K562 (cell line): ENCODE measurements around the gene UCHL1. TPM values are rescaled to one million over a fixed set of nuclear protein-coding genes. Genes with fewer than 3 reads are reported as not detected.

ENCODE experiments used
- ATAC-seq: fragments of 200-7000 bp; cut with Tn5 transposase; 3 replicates; pipeline ENCODE4 v1.9.1; 2020; ENCODE audit warnings: moderate library complexity
- BruUV-seq: library from RNA; stranded (reverse); fragments of 400-500 nt; replicated peaks from 2 replicates; lab custom pipeline; 2021; lab: Mats Ljungman, UMichigan
- CTCF ChIA-PET: fragments of 300-600 bp; formaldehyde crosslinking; extraction: SDS; loops from one replicate; lab custom pipeline; 2021; ENCODE audit warnings: low intra/inter-chr PET ratio; lab: Yijun Ruan, JAX
- POLR2A ChIA-PET: fragments of 300-600, 350-650 bp; sonication (Branson Sonifier 250); formaldehyde crosslinking; extraction: SDS; loops from one replicate; lab custom pipeline; 2021; ENCODE audit warnings: antibody characterized with exemption, inconsistent platforms; lab: Yijun Ruan, JAX
- DNase-seq, 4 experiments: peaks; one replicate each; pipeline versions ENCODE4 v3.0.0 to v3.0.0-alpha.2; 2011 to 2018; ENCODE audit warnings: low spot score in 3 of 4, mixed read lengths in 3 of 4; ENCODE audit errors: extremely low read depth in 1 of 4
- FAIRE-seq: peaks from 2 replicates; lab custom pipeline; 2011; peaks lifted over from hg19 to GRCh38; lab: Jason Lieb, UNC
- H2AFZ ChIP-seq: 2 replicates; pipeline ENCODE4 v1.6.0; 2011; ENCODE audit warnings: low read depth, low read length, control low read depth, inconsistent platforms
- H3K27ac ChIP-seq: fragments of 200-600 bp; 3 replicates; pipeline ENCODE4 v1.8.0; 2011; ENCODE audit warnings: low read depth, mild to moderate bottlenecking, control low read depth, inconsistent platforms, low read length, moderate library complexity, mixed read lengths; ENCODE audit errors: extremely low read depth
- H3K27me3 ChIP-seq, 2 experiments: fragments of 300-600 bp in 1 of 2; 2 replicates in 1 of 2; 3 replicates in 1 of 2; pipeline versions ENCODE4 v1.6.0 to v1.8.0; 2011; ENCODE audit warnings: inconsistent platforms in 2 of 2, low read length in 2 of 2, mild to moderate bottlenecking in 1 of 2, mixed read lengths in 1 of 2, moderate library complexity in 1 of 2; ENCODE audit not compliant: control insufficient read depth in 2 of 2, insufficient read depth in 2 of 2
- H3K36me3 ChIP-seq: fragments of 300-600 bp; 3 replicates; pipeline ENCODE4 v1.8.0; 2011; ENCODE audit warnings: mild to moderate bottlenecking, low read length, inconsistent platforms; ENCODE audit not compliant: control insufficient read depth, insufficient read depth
- H3K4me1 ChIP-seq, 2 experiments: fragments of 200-600 bp in 1 of 2; replicated peaks in 1 of 2; 2 replicates in 1 of 2; 3 replicates in 1 of 2; pipeline versions ENCODE4 v1.5.1 to v1.8.0; 2011; ENCODE audit warnings: inconsistent platforms in 2 of 2, low read length in 2 of 2, mild to moderate bottlenecking in 1 of 2, mixed read lengths in 1 of 2, moderate library complexity in 1 of 2; ENCODE audit not compliant: control insufficient read depth in 2 of 2, insufficient read depth in 2 of 2
- H3K4me2 ChIP-seq: 2 replicates; pipeline ENCODE4 v1.6.1; 2011; ENCODE audit warnings: low read length, control low read depth, inconsistent platforms, mixed read lengths; ENCODE audit not compliant: insufficient read depth
- H3K4me3 ChIP-seq: fragments of 200-600 bp; sonication (generic), shearing (Covaris generic); 2 replicates; pipeline ENCODE4 v1.5.1; 2016; ENCODE audit warnings: control low read depth, inconsistent platforms
- H3K79me2 ChIP-seq: fragments of 200-600 bp; 3 replicates; pipeline ENCODE4 v1.8.0; 2011; ENCODE audit warnings: low read length, inconsistent platforms; ENCODE audit not compliant: control insufficient read depth, insufficient read depth
- H3K9ac ChIP-seq, 2 experiments: 2 replicates each; pipeline versions ENCODE4 v1.6.0 to v1.6.1; 2011; ENCODE audit warnings: low read depth in 2 of 2, low read length in 2 of 2, control low read depth in 1 of 2, inconsistent platforms in 1 of 2, mild to moderate bottlenecking in 1 of 2, mixed read lengths in 1 of 2; ENCODE audit not compliant: insufficient read depth in 1 of 2
- H3K9me1 ChIP-seq: one replicate; pipeline ENCODE4 v1.6.0; 2011; ENCODE audit warnings: inconsistent platforms, mild to moderate bottlenecking, low read length, moderate library complexity; ENCODE audit not compliant: control insufficient read depth, insufficient read depth
- H3K9me3 ChIP-seq: replicated peaks from 2 replicates; pipeline ENCODE4 v1.5.1; 2011; ENCODE audit warnings: low read depth, low read length, inconsistent platforms; ENCODE audit not compliant: control insufficient read depth, insufficient read depth
- H4K20me1 ChIP-seq: replicated peaks from 2 replicates; pipeline ENCODE4 v1.6.1; 2011; ENCODE audit warnings: low read length, inconsistent platforms, mixed read lengths; ENCODE audit not compliant: control insufficient read depth, insufficient read depth
- EWSR1 ChIP-seq: fragments of 450-650 bp; IDR thresholded peaks from 2 replicates; pipeline ENCODE4 v1.6.1; 2018; ENCODE audit warnings: borderline replicate concordance, mild to moderate bottlenecking, low read depth, moderate library complexity; ENCODE audit not compliant: partially characterized antibody
- NCOA1 ChIP-seq: fragments of 450-650 bp; IDR thresholded peaks from 2 replicates; pipeline ENCODE4 v1.6.1; 2016; ENCODE audit warnings: low read depth
- SNAPC5 ChIP-seq: fragments of 250-450 bp; sonication (Bioruptor Pico); IDR thresholded peaks from 2 replicates; pipeline ENCODE4 v1.8.0; 2021; ENCODE audit warnings: moderate library complexity, mild to moderate bottlenecking, inconsistent platforms
- ZNF253 ChIP-seq: fragments of 250-450 bp; sonication (Bioruptor Pico); conservative IDR thresholded peaks from 2 replicates; pipeline ENCODE4 v1.6.1; 2021; ENCODE audit warnings: mild to moderate bottlenecking
- ZNF639 ChIP-seq, 2 experiments: fragments of 200-800 bp in 1 of 2; sonication (Bioruptor generic) in 1 of 2; sonication (generic) in 1 of 2; formaldehyde crosslinking in 1 of 2; IDR thresholded peaks in 1 of 2; conservative IDR thresholded peaks in 1 of 2; 2 replicates each; pipeline versions ENCODE4 v1.5.0 to v1.6.1; 2016 to 2020; ENCODE audit warnings: missing compliant biosample characterization in 1 of 2, missing genetic modification characterization in 1 of 2, missing genetic modification reagents in 1 of 2
- WGBS: fragments of 100-300 bp; shearing (Covaris generic); methylation state at CpG from one replicate; pipeline ENCODE4 v1.1.6; 2016; ENCODE audit warnings: low coverage, mixed read lengths; ENCODE audit not compliant: insufficient coverage; ENCODE audit errors: missing lambda C conversion rate; 5-methylcytosine and 5-hydroxymethylcytosine counted together
- in situ Hi-C: fragments of 300-500 bp; cut with MboI; formaldehyde crosslinking; loops from 4 replicates; pipeline ENCODE4 v1.15.0; 2018; ENCODE audit warnings: inconsistent platforms, mixed read lengths
- intact Hi-C: fragments of 100-400 bp; cut with micrococcal nuclease; formaldehyde crosslinking; loops from 2 replicates; pipeline ENCODE4 v1.14.2; 2022
- polyA plus RNA-seq, 8 experiments: library from polyadenylated mRNA; depleted of rRNA in 4 of 8; stranded (reverse) in 5 of 8; unstranded in 3 of 8; fragments of >200 nt; fragmentation: Nextera tagmentation in 2 of 8; fragmentation: Illumina TruSeq in 1 of 8; extraction: Ambion mirVana in 2 of 8; extraction: Trizol in 1 of 8; gene quantifications; 2 replicates each; pipeline versions ENCODE4 v1.2.1 to v1.2.3, GENCODE V29; 2011 to 2014; ENCODE audit warnings: inconsistent platforms in 1 of 8, missing spikeins in 1 of 8
- total RNA-seq, 7 experiments: library from RNA; depleted of rRNA in 6 of 7; stranded (reverse); fragments of >200 nt in 6 of 7; fragmentation: Illumina TruSeq in 2 of 7; extraction: Trizol in 2 of 7; gene quantifications; 2 replicates each; pipeline versions ENCODE4 v1.2.1 to v1.2.3, GENCODE V29; 2011 to 2021; ENCODE audit warnings: low replicate concordance in 1 of 7

UCHL1 gene
- total and polyA plus RNA-seq, 9 of the 15 experiments (the other 6 are each of a cell fraction or from before 2014, with no cell fraction given) = 0.42 TPM; not detected in 8

- Histone ChIP-seq H3K4me2 (no peak overlapping the region), H2AFZ (no peak overlapping the region), H3K27me3 (peaks cover 0 to 6% of the 10 kb centered on the region in 2 experiments; a peak in 2 of 5 replicates), H3K4me1 (peaks cover 0 to 10% of the 10 kb centered on the region in 2 experiments; a peak in 2 of 5 replicates), H3K36me3 (no peaks in the 10 kb centered on the region), H3K27ac (no peak overlapping the region), H3K9me3 (no peaks in the 10 kb centered on the region), H3K79me2 (no peaks in the 10 kb centered on the region), H3K9me1 (no peaks in the 10 kb centered on the region), H3K9ac (no peak overlapping the region), H4K20me1 (no peaks in the 10 kb centered on the region), H3K4me3 (no peak overlapping the region)
- POLR2A ChIA-PET = no interaction called here
- no peak for FAIRE-seq
- CTCF ChIA-PET = no interaction called here
- BruUV-seq = no TSS peak
- DNase-seq = no peak
- TF ChIP-seq SNAPC5 (CRISPR knock-in tag) = no peak
- TF ChIP-seq ZNF253 (CRISPR knock-in tag) = no peak
- no peak for TF ChIP-seq EWSR1
- no peak for TF ChIP-seq ZNF639 (CRISPR knock-in tag; conservative IDR thresholded peaks at IDR 0.05 in 1 of 2, IDR thresholded peaks at IDR 0.05 in 1 of 2)
- no peak for TF ChIP-seq NCOA1
- in situ Hi-C loops (loop anchor here (10.0 kb wide), 1 partner anchor 244 kb away; no protein-coding TSS in a partner anchor), intact Hi-C loops (no loop called here)
- no peak for ATAC-seq
- 6% methylated on average over 3 of the region's 3 CpGs for WGBS
These were observed 38.0 kb upstream of the UCHL1 start for GRCh38 chr4:41218703-41219102.
